Thyroid gland (tissue), 4 donors: Measurements from ENCODE around the gene TCERG1L. TPM values are rescaled to one million over a fixed set of nuclear protein-coding genes. Genes with fewer than 3 reads are reported as not detected.

Experiments
- DNase-seq, 2 donors: peaks; one replicate each; pipeline ENCODE4 v3.0.0-alpha.2; 2019
- H3K27ac ChIP-seq, 3 donors: fragments of 200-600 bp; sonication (generic); 1 replicate in 2 of 3; 2 replicates in 1 of 3; pipeline ENCODE4 v1.5.1; 2016 to 2019; ENCODE audit warnings: mild to moderate bottlenecking in 1 of 3, moderate library complexity in 1 of 3
- H3K27me3 ChIP-seq: fragments of 200-600 bp; sonication (generic); one replicate; pipeline ENCODE4 v1.5.1; 2019
- H3K36me3 ChIP-seq, 2 donors: fragments of 200-600 bp; sonication (generic); one replicate each; pipeline ENCODE4 v1.5.1; 2016 to 2019
- H3K4me1 ChIP-seq, 2 donors: fragments of 200-600 bp; sonication (generic); one replicate each; pipeline ENCODE4 v1.5.1; 2017 to 2019
- H3K4me3 ChIP-seq, 3 donors: fragments of 200-600 bp; sonication (generic); replicated peaks in 1 of 3; 1 replicate in 2 of 3; 2 replicates in 1 of 3; pipeline ENCODE4 v1.5.1; 2016; ENCODE audit warnings: mild to moderate bottlenecking in 1 of 3
- H3K9me3 ChIP-seq: fragments of 200-600 bp; sonication (generic); one replicate; pipeline ENCODE4 v1.5.1; 2017
- CTCF ChIP-seq, 6 experiments: fragments of 200-600 bp in 3 of 6; fragments of 450-650 bp in 3 of 6; sonication (generic) in 3 of 6; IDR thresholded peaks; one replicate each; pipeline ENCODE4 v1.5.1; 2016 to 2019; ENCODE audit warnings: antibody characterized with exemption in 6 of 6, mild to moderate bottlenecking in 2 of 6, inconsistent platforms in 1 of 6, moderate library complexity in 1 of 6
- POLR2A ChIP-seq, 2 donors: fragments of 450-650 bp; IDR thresholded peaks; one replicate each; pipeline ENCODE4 v1.6.1; 2017; ENCODE audit warnings: antibody characterized with exemption in 2 of 2, mild to moderate bottlenecking in 2 of 2, moderate library complexity in 1 of 2
- WGBS, 2 donors: methylation state at CpG; one replicate each; pipeline ENCODE4 v1.1.5; 2017; 5-methylcytosine and 5-hydroxymethylcytosine counted together
- intact Hi-C: fragments of 100-400 bp; cut with DNase I; formaldehyde crosslinking; loops from one replicate; pipeline ENCODE4 v1.15.1; 2023
- total RNA-seq, 4 donors: library from RNA; depleted of rRNA; stranded (reverse); fragments of >200 nt; gene quantifications; one replicate each; pipeline ENCODE4 v1.2.3, GENCODE V29; 2016

TCERG1L gene
- total RNA-seq, 4 donors from 2014 or later, result 4.3 to 23.6 (median 8.2) TPM

DNA sequence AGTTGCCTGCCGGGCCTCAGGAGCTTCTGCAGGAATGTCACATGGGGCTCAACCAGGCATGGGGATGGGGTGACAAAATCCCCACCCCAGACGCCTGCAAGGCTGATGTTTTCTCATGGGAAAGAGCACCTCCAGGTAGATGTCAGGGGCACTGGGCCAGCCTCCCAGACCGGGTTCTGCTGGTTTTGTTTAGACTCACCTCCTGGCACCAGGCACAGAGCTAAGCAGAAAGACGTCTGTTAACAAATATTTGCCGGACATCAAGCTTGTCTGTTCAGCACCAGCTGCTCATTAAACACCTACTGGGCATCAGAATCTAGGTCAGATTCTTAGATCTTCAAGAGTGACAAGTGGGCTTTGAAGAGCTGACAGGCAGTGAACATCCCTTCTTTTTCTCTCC, 34.9 kb upstream of the TCERG1L start:
- DNase-seq, result no peak
- H3K4me1 ChIP-seq, result no peaks in the 10 kb centered on the region
- 57 to 64% methylated on average over 4 to 5 of the region's 5 CpGs for WGBS, 2 donors

GRCh38 chr10:131345691-131346090, 34.2 kb upstream of the TCERG1L start:
- DNase-seq, result no peak
- H3K27ac ChIP-seq, result no peak overlapping the region
- H3K9me3 ChIP-seq, result no peaks in the 10 kb centered on the region
- H3K4me1 ChIP-seq, result no peaks in the 10 kb centered on the region
- H3K36me3 ChIP-seq, result no peaks in the 10 kb centered on the region
- TF ChIP-seq POLR2A (IDR thresholded peaks at IDR 0.05) (no peak), CTCF (IDR thresholded peaks at IDR 0.05) (no peak)
- H3K4me3 ChIP-seq, result no peak overlapping the region
- H3K27me3 ChIP-seq, result no peaks in the 10 kb centered on the region
- WGBS, 2 donors, result 81 to 88% methylated on average over 11 of the region's 11 CpGs
- intact Hi-C loops, result no loop called here

More for the DNA sequence above, 34.9 kb upstream of the TCERG1L start:
- Histone ChIP-seq H3K9me3 (no peaks in the 10 kb centered on the region), H3K4me3 (no peak overlapping the region), H3K27ac (no peak overlapping the region), H3K27me3 (no peaks in the 10 kb centered on the region), H3K36me3 (no peaks in the 10 kb centered on the region)
- intact Hi-C loops, result no loop called here
- TF ChIP-seq POLR2A (IDR thresholded peaks at IDR 0.05) (no peak), CTCF (IDR thresholded peaks at IDR 0.05) (no peak)

DNA sequence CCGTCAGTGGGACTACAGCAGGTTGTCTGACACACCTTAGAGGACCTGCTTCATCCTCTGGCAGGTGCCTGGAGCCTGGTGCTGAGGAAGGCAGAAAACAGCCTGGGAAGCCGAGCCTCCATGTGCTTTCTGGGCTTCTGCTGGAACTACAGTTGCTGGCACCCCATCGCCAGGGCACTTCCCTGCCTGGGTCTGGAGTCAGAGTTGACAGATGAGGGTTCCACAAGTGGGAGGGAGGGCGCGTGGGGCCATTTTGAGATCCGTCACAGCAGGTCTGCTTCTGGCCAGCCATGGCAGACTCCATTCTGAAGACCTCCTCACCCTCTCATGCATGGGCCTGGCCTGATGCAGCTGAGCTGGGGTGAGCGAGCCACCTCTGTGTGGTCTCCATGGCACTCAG, 33.2 kb upstream of the TCERG1L start:
- Histone ChIP-seq H3K27me3 (no peaks in the 10 kb centered on the region), H3K4me1 (no peaks in the 10 kb centered on the region), H3K4me3 (no peak overlapping the region), H3K36me3 (no peaks in the 10 kb centered on the region), H3K27ac (no peak overlapping the region), H3K9me3 (no peaks in the 10 kb centered on the region)
- TF ChIP-seq POLR2A (IDR thresholded peaks at IDR 0.05) (no peak), CTCF (IDR thresholded peaks at IDR 0.05) (no peak)
- DNase-seq, result no peak
- intact Hi-C loops, result no loop called here
- 77 to 88% methylated on average over 4 to 6 of the region's 7 CpGs for WGBS, 2 donors

DNA sequence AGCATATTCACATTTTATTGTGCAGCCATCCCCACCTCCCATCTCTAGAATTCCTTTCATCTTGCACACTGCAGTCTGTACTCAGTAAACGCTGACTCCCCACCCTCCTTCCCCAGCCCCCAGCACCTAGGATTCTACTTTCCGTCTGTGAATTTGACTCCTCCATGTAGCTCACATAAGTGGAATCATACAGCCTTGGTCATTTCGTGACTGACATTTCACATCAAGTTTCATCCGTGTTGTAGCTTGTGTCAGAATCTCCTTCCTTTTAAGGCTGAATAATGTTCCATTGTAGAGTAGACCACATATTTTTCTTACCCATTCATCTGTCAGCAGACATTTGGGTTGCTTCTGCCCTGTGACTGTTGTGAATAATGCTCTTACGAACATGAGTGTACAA, 26.2 kb upstream of the TCERG1L start:
- no peak for TF ChIP-seq POLR2A (IDR thresholded peaks at IDR 0.05)
- no peak for TF ChIP-seq CTCF (IDR thresholded peaks at IDR 0.05)
- Histone ChIP-seq H3K36me3 (no peaks in the 10 kb centered on the region), H3K4me1 (no peaks in the 10 kb centered on the region), H3K27ac (no peak overlapping the region), H3K27me3 (no peaks in the 10 kb centered on the region), H3K4me3 (no peak overlapping the region), H3K9me3 (no peaks in the 10 kb centered on the region)
- intact Hi-C loops, result no loop called here
- 80 to 84% methylated on average over 5 of the region's 5 CpGs for WGBS, 2 donors
- no peak for DNase-seq

DNA sequence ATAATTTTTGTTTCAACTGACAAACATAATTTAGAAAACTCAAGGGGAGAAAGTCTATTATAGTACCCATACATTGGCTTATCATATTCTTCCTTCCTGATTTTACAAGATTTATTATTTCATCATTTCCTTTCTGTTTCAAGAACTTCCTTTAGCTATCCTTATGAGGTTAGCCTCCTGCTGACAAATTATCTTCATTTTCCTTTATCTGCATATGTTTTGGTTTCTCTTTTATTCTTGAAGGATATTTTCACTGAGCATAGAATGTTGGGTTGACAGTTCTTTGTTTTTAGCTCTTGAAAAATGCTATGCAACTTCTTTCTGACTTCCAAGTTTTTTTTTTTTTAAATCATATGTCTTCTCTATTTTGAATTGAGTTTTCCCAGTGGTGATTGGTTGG, 21.3 kb upstream of the TCERG1L start:
- Histone ChIP-seq H3K4me1 (no peaks in the 10 kb centered on the region), H3K4me3 (no peak overlapping the region), H3K36me3 (no peaks in the 10 kb centered on the region), H3K27ac (no peak overlapping the region), H3K9me3 (no peaks in the 10 kb centered on the region), H3K27me3 (no peaks in the 10 kb centered on the region)
- no peak for TF ChIP-seq CTCF (IDR thresholded peaks at IDR 0.05)
- no peak for TF ChIP-seq POLR2A (IDR thresholded peaks at IDR 0.05)
- DNase-seq, result no peak
- intact Hi-C loops, result no loop called here
